OCI-LY1 (cell line): ENCODE data around the gene SLC7A8.

Experiments
- H2AFZ ChIP-seq: fragments of 200-600 bp; sonication (generic), shearing (Covaris generic); 2 replicates; pipeline ENCODE4 v1.6.0; 2014; ENCODE audit warnings: antibody characterized with exemption, mild to moderate bottlenecking, low read length
- H3F3A ChIP-seq: fragments of 200-600 bp; sonication (generic), shearing (Covaris generic); 2 replicates; pipeline ENCODE4 v1.6.0; 2014; ENCODE audit warnings: mild to moderate bottlenecking, antibody characterized with exemption, low read length, moderate library complexity; ENCODE audit not compliant: insufficient read depth
- H3K27ac ChIP-seq: fragments of 200-600 bp; sonication (generic); 2 replicates; pipeline ENCODE4 v1.5.1; 2014; ENCODE audit warnings: low read length, mixed run types, mild to moderate bottlenecking, low read depth; ENCODE audit not compliant: poor library complexity, severe bottlenecking
- H3K27me3 ChIP-seq: fragments of 200-600 bp; sonication (generic); 2 replicates; pipeline ENCODE4 v1.6.0; 2014; ENCODE audit warnings: antibody characterized with exemption, mild to moderate bottlenecking, low read length, moderate library complexity; ENCODE audit not compliant: insufficient read depth
- H3K36me3 ChIP-seq: fragments of 200-600 bp; sonication (generic); 2 replicates; pipeline ENCODE4 v1.6.1; 2014; ENCODE audit warnings: mild to moderate bottlenecking, antibody characterized with exemption, low read length, moderate library complexity, mixed read lengths; ENCODE audit not compliant: insufficient read depth
- H3K4me1 ChIP-seq: fragments of 200-600 bp; sonication (generic); 2 replicates; pipeline ENCODE4 v1.5.1; 2014; ENCODE audit warnings: mild to moderate bottlenecking, low read length, moderate library complexity; ENCODE audit not compliant: insufficient read depth, severe bottlenecking
- H3K4me2 ChIP-seq: fragments of 200-600 bp; sonication (generic), shearing (Covaris generic); 2 replicates; pipeline ENCODE4 v1.6.1; 2014; ENCODE audit warnings: low read length
- H3K4me3 ChIP-seq: fragments of 200-600 bp; sonication (generic); 2 replicates; pipeline ENCODE4 v1.5.1; 2014; ENCODE audit warnings: low read length, low read depth, mild to moderate bottlenecking, mixed read lengths; ENCODE audit not compliant: poor library complexity, severe bottlenecking
- H3K79me2 ChIP-seq: fragments of 200-600 bp; shearing (Covaris generic); 2 replicates; pipeline ENCODE4 v1.6.1; 2016; ENCODE audit warnings: mixed run types, low read length, mixed read lengths; ENCODE audit not compliant: insufficient read depth
- H3K9ac ChIP-seq: fragments of 200-600 bp; sonication (generic), shearing (Covaris generic); 2 replicates; pipeline ENCODE4 v1.6.1; 2014; ENCODE audit warnings: mild to moderate bottlenecking, low read length, mixed read lengths
- H3K9me2 ChIP-seq: fragments of 200-600 bp; sonication (generic), shearing (Covaris generic); 2 replicates; pipeline ENCODE4 v1.6.1; 2014; ENCODE audit warnings: low read depth, mild to moderate bottlenecking, low read length, mixed read lengths
- H3K9me3 ChIP-seq: fragments of 200-600 bp; shearing (Covaris generic); 2 replicates; pipeline ENCODE4 v1.6.1; 2014; ENCODE audit warnings: low read length, mixed read lengths
- H4K20me1 ChIP-seq: fragments of 200-600 bp; sonication (generic), shearing (Covaris generic); 2 replicates; pipeline ENCODE4 v1.6.0; 2016; ENCODE audit warnings: mild to moderate bottlenecking, low read length; ENCODE audit not compliant: insufficient read depth
- CTCF ChIP-seq: fragments of 200-600 bp; sonication (generic), shearing (Covaris generic); IDR thresholded peaks from 2 replicates; pipeline ENCODE4 v1.5.1; 2017; ENCODE audit warnings: mild to moderate bottlenecking, antibody characterized with exemption, low read length, moderate library complexity, mixed read lengths
- EZH2 ChIP-seq: fragments of 200-600 bp; sonication (generic), shearing (Covaris generic); IDR thresholded peaks from 2 replicates; pipeline ENCODE4 v1.8.0; 2017; ENCODE audit warnings: borderline replicate concordance, mixed run types, mild to moderate bottlenecking, antibody characterized with exemption, low read length, moderate library complexity, mixed read lengths

The SLC7A8 gene

DNA sequence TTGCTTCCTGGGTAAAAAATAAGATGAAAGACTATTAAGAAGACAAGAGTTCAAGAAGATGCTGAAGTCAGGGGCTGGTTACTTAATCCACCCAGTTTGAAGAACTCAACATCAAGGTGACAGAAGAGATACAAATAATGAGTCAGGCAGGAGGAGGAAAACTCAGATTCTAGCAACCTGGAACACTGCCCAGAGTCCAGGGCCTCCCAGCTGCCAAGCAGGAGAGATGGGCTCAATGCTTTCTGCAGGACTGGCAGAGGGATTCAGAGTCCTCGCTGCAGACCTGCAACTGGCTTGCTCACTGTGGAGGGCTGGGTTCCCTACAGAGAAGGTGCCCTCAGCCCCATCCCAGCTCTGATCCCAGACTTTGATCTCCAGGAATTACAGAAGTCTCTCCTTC, 35.8 kb downstream of the SLC7A8 start:
- no peaks in the 10 kb centered on the region for H3K36me3 ChIP-seq
- no peak overlapping the region for H3K9ac ChIP-seq
- no peak overlapping the region for H3K27ac ChIP-seq
- TF ChIP-seq EZH2 (no peak), CTCF (no peak)
- no peaks in the 10 kb centered on the region for H3K9me3 ChIP-seq
- no peaks in the 10 kb centered on the region for H3F3A ChIP-seq
- no peak overlapping the region for H2AFZ ChIP-seq
- H3K9me2 ChIP-seq = no peaks in the 10 kb centered on the region
- no peak overlapping the region for H3K4me2 ChIP-seq
- no peaks in the 10 kb centered on the region for H3K4me1 ChIP-seq
- no peaks in the 10 kb centered on the region for H4K20me1 ChIP-seq
- no peaks in the 10 kb centered on the region for H3K79me2 ChIP-seq
- no peak overlapping the region for H3K4me3 ChIP-seq
- H3K27me3 ChIP-seq = peaks cover 9% of the 10 kb centered on the region; the same call in 1 of the 2 replicates

- no peaks in the 10 kb centered on the region for H4K20me1 ChIP-seq
- H2AFZ ChIP-seq = no peak overlapping the region
- no peaks in the 10 kb centered on the region for H3K79me2 ChIP-seq
- no peak for TF ChIP-seq EZH2
- no peak for TF ChIP-seq CTCF
- no peaks in the 10 kb centered on the region for H3K4me1 ChIP-seq
- H3K9me2 ChIP-seq = no peaks in the 10 kb centered on the region
- H3K4me2 ChIP-seq = no peak overlapping the region
- no peak overlapping the region for H3K27ac ChIP-seq
- H3K4me3 ChIP-seq = no peak overlapping the region
- H3K9ac ChIP-seq = no peak overlapping the region
- H3K27me3 ChIP-seq = peaks cover 11% of the 10 kb centered on the region; the same call in 1 of the 2 replicates
- H3F3A ChIP-seq = no peaks in the 10 kb centered on the region
- H3K36me3 ChIP-seq = no peaks in the 10 kb centered on the region
- no peaks in the 10 kb centered on the region for H3K9me3 ChIP-seq
Observed at GRCh38 chr14:23146980-23147379, 36.5 kb downstream of the SLC7A8 start.

DNA sequence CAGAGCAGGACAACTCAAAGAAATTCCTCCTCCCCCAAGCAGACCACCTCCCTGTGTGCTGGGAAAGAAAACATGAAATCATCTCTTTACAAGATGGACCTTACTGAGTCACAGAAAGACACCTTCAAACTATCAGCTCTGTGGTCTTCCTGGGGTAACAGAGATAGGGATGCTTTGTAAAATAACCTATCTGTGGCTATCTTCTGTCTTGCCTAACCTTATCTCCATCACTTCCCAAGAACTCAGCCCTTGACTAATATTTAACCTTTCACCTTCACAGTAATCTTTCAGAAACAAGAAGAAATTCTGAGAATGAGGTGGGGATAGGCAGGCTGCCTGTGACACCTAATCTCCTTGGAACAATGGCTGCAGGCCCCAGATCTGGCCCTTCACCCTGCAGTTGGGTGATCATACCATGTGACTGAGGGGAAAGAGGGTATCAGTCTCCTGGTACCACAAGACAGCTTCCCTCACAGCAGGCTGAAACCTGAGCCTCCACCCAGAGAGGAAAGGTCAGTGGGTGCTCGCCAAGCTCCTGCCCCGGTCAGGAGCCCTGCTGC, 37.0 kb downstream of the SLC7A8 start:
- TF ChIP-seq EZH2 = no peak
- no peak for TF ChIP-seq CTCF
- Histone ChIP-seq H3K4me2 (no peak overlapping the region), H3K9ac (no peak overlapping the region)

More for the DNA sequence above, 37.0 kb downstream of the SLC7A8 start:
- Histone ChIP-seq H3K9me3 (no peaks in the 10 kb centered on the region), H3K4me3 (no peak overlapping the region), H3K36me3 (no peaks in the 10 kb centered on the region), H3K9me2 (no peaks in the 10 kb centered on the region), H3K4me1 (no peaks in the 10 kb centered on the region), H2AFZ (no peak overlapping the region), H3K79me2 (no peaks in the 10 kb centered on the region), H3K27ac (no peak overlapping the region), H4K20me1 (no peaks in the 10 kb centered on the region), H3K27me3 (peaks cover 11% of the 10 kb centered on the region; the same call in 1 of the 2 replicates), H3F3A (no peaks in the 10 kb centered on the region)
